Effector memory CD4-positive, alpha-beta T cell (primary cell): ENCODE results near the gene PINK1.

ENCODE experiments used
- DNase-seq, 3 donors: peaks; one replicate each; pipeline ENCODE4 v3.0.0-alpha.2; 2020
- H3K27ac ChIP-seq: 2 replicates; pipeline ENCODE4 v1.7.0; 2013; ENCODE audit warnings: mild to moderate bottlenecking, low read length, moderate library complexity; ENCODE audit not compliant: insufficient read depth, poor library complexity, severe bottlenecking
- H3K27me3 ChIP-seq: replicated peaks from 2 replicates; pipeline ENCODE4 v1.7.0; 2013; ENCODE audit warnings: mild to moderate bottlenecking, low read length; ENCODE audit not compliant: insufficient read depth, control insufficient read depth, poor library complexity, severe bottlenecking
- H3K36me3 ChIP-seq: 2 replicates; pipeline ENCODE4 v1.7.0; 2013; ENCODE audit warnings: mild to moderate bottlenecking, low read length, moderate library complexity; ENCODE audit not compliant: control insufficient read depth, insufficient read depth
- H3K4me1 ChIP-seq: 2 replicates; pipeline ENCODE4 v1.7.0; 2013; ENCODE audit warnings: low read length, mild to moderate bottlenecking; ENCODE audit not compliant: control insufficient read depth, insufficient read depth, poor library complexity, severe bottlenecking
- H3K4me3 ChIP-seq: 2 replicates; pipeline ENCODE4 v1.7.0; 2013; ENCODE audit warnings: low read length, low read depth, mild to moderate bottlenecking; ENCODE audit not compliant: insufficient read depth, poor library complexity, severe bottlenecking
- H3K9me3 ChIP-seq: 2 replicates; pipeline ENCODE4 v1.7.0; 2013; ENCODE audit warnings: mild to moderate bottlenecking, low read length, moderate library complexity; ENCODE audit not compliant: control insufficient read depth

Gene PINK1

GRCh38 chr1:20625176-20626097 lies 7.8 kb upstream of the PINK1 start:
- Histone ChIP-seq H3K27ac (no peak overlapping the region), H3K36me3 (no peaks in the 10 kb centered on the region), H3K9me3 (no peaks in the 10 kb centered on the region), H3K4me1 (no peaks in the 10 kb centered on the region), H3K4me3 (no peak overlapping the region), H3K27me3 (no peaks in the 10 kb centered on the region)
- DNase-seq: no peak

GRCh38 chr1:20626098-20626427 lies 7.2 kb upstream of the PINK1 start:
- no peaks in the 10 kb centered on the region for H3K27me3 ChIP-seq
- no peak overlapping the region for H3K27ac ChIP-seq
- H3K36me3 ChIP-seq: no peaks in the 10 kb centered on the region
- no peaks in the 10 kb centered on the region for H3K9me3 ChIP-seq
- no peak for DNase-seq
- H3K4me3 ChIP-seq: no peak overlapping the region
- no peaks in the 10 kb centered on the region for H3K4me1 ChIP-seq

GRCh38 chr1:20626524-20626923 lies 6.7 kb upstream of the PINK1 start:
- no peaks in the 10 kb centered on the region for H3K36me3 ChIP-seq
- H3K27ac ChIP-seq: no peak overlapping the region
- no peaks in the 10 kb centered on the region for H3K9me3 ChIP-seq
- DNase-seq: no peak
- no peak overlapping the region for H3K4me3 ChIP-seq
- no peaks in the 10 kb centered on the region for H3K4me1 ChIP-seq
- H3K27me3 ChIP-seq: no peaks in the 10 kb centered on the region

GRCh38 chr1:20630729-20631128 lies 2.5 kb upstream of the PINK1 start:
- H3K27me3 ChIP-seq: no peaks in the 10 kb centered on the region
- H3K4me1 ChIP-seq: peaks cover 11% of the 10 kb centered on the region
- H3K27ac ChIP-seq: no peak overlapping the region
- H3K9me3 ChIP-seq: no peaks in the 10 kb centered on the region
- no peaks in the 10 kb centered on the region for H3K36me3 ChIP-seq
- H3K4me3 ChIP-seq: no peak overlapping the region
- no peak for DNase-seq

- no peak overlapping the region for H3K4me3 ChIP-seq
- no peak for DNase-seq
- no peaks in the 10 kb centered on the region for H3K9me3 ChIP-seq
- H3K27me3 ChIP-seq: no peaks in the 10 kb centered on the region
- peaks cover 11% of the 10 kb centered on the region for H3K4me1 ChIP-seq
- H3K36me3 ChIP-seq: no peaks in the 10 kb centered on the region
- no peak overlapping the region for H3K27ac ChIP-seq
Observed at GRCh38 chr1:20632386-20632785, 872 bp upstream of the PINK1 start.

- peak in 1 of 3 donors; percentile 8 for DNase-seq
- Histone ChIP-seq H3K4me1 (peaks cover 11% of the 10 kb centered on the region), H3K27ac (peak overlapping the region; percentile 81), H3K27me3 (no peaks in the 10 kb centered on the region), H3K36me3 (peaks cover 16% of the 10 kb centered on the region), H3K9me3 (no peaks in the 10 kb centered on the region), H3K4me3 (peak overlapping the region; percentile 90)
Observed at GRCh38 chr1:20634065-20634593, 871 bp downstream of the PINK1 start.

- DNase-seq: peak in 1 of 3 donors; percentile 23
- Histone ChIP-seq H3K9me3 (no peaks in the 10 kb centered on the region), H3K4me3 (peak overlapping the region; percentile 90), H3K36me3 (peaks cover 19% of the 10 kb centered on the region), H3K27me3 (no peaks in the 10 kb centered on the region), H3K27ac (peak overlapping the region; percentile 81), H3K4me1 (peaks cover 11% of the 10 kb centered on the region)
Observed at GRCh38 chr1:20634594-20635084, 1.4 kb downstream of the PINK1 start.

- no peak overlapping the region for H3K4me3 ChIP-seq
- no peaks in the 10 kb centered on the region for H3K9me3 ChIP-seq
- H3K27me3 ChIP-seq: no peaks in the 10 kb centered on the region
- no peak overlapping the region for H3K27ac ChIP-seq
- DNase-seq: no peak
- peaks cover 19% of the 10 kb centered on the region for H3K36me3 ChIP-seq
- peaks cover 11% of the 10 kb centered on the region for H3K4me1 ChIP-seq
Observed at GRCh38 chr1:20636785-20637347, 3.6 kb downstream of the PINK1 start.

- DNase-seq: peak; percentile 12 to 32 (median 17)
- peaks cover 24% of the 10 kb centered on the region for H3K36me3 ChIP-seq
- no peak overlapping the region for H3K27ac ChIP-seq
- no peaks in the 10 kb centered on the region for H3K4me1 ChIP-seq
- no peaks in the 10 kb centered on the region for H3K9me3 ChIP-seq
- no peaks in the 10 kb centered on the region for H3K27me3 ChIP-seq
- no peak overlapping the region for H3K4me3 ChIP-seq
Observed at GRCh38 chr1:20640183-20640597, 6.9 kb downstream of the PINK1 start.

GRCh38 chr1:20641975-20642374 lies 8.7 kb downstream of the PINK1 start:
- Histone ChIP-seq H3K9me3 (no peaks in the 10 kb centered on the region), H3K36me3 (peaks cover 24% of the 10 kb centered on the region), H3K4me3 (no peak overlapping the region), H3K4me1 (no peaks in the 10 kb centered on the region), H3K27me3 (no peaks in the 10 kb centered on the region), H3K27ac (no peak overlapping the region)
- DNase-seq: no peak
